IPS-NIHi7 (cell line): ENCODE results near the gene RAB9B.

Source experiments
- DNase-seq: peaks from one replicate; pipeline ENCODE4 v3.0.0; 2012; ENCODE audit warnings: mixed read lengths; ENCODE audit errors: extremely low spot score

Gene RAB9B

DNA sequence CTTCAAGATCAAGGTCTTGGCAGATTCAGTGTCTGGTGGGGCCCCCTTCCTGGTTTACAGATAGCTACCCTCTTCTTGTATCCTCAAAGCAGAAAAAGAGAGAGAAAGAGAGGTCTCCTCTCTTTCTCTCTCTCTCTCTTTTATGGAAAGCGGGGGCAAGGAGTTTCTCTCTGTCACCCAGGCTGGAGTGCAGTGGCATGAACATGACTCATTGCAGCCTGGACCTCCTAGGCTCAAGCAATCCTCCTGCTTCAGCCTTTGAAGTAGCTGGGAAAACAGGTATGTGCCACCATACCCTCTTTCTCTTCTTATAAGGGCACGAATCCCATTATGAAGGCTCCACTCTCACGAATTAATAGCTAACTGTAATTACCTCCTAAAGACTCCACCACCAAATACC, 20.2 kb downstream of the RAB9B start:
- no peak for DNase-seq

DNA sequence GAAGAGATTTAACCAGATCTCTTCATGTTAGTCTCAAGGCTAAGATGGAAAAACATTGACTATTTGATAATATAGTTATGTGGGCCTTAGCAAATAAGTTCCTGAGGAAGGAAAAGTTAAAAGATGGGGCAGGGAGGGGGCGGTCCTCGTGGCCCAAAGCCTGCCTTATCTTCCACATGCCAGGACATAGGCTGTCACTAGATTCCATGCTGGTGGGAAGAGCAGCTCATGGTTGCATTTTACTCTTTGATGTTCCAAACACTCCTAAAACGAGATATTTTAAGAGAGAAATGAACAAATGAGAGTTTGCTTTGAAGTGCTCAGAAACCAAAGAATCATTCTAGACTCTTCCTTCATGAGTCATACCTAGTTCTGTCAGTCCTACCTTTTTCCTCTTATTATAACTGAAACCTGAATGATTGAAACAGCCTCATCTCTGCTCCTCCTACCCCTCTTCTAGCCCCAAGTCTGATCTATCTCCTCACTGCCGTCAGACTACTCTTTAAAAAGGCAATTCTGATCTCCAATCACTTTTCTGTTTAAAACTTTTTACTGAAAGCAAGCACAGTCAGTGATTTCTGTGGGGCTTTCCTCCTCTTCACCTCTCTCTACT, 25.1 kb downstream of the RAB9B start:
- no peak for DNase-seq

DNA sequence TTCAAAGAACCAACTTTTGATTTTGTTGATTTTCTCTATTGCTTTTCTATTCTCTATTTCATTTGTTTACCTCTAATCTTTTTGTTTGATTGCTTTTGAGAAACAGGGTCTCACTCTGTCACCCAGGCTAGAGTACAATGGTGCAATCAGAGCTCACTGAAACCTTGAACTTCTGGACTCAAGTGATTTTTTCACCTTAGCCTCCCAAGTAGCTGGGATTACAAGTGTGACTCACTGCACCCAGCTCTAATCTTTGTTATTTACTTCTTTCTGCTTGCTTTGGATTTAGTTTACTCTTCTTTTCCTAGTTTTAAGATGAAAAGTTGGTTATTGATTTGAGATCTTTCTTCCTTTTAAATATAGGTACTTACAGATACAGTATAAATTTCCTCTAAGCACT, 26.2 kb downstream of the RAB9B start:
- DNase-seq, result no peak

DNA sequence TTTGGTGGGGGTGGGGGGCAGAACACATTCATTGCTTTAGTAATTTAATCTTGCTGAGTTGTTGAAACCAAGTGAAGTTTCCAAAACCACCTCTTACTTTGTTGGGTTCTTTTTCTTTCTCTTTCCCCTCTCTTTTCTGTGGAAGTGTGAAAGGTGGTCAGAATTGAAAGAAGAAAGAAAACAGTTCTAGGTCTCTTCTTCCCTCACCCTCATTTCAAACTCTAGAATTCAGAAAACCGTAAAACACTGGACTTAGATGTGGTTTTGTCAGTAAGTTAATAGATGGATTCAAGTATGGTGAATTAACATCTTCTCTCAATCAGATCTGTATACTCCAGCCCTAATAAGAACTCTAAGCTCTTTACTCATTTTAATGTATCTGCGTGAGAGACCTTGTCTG, 31.7 kb downstream of the RAB9B start:
- DNase-seq, result no peak

DNA sequence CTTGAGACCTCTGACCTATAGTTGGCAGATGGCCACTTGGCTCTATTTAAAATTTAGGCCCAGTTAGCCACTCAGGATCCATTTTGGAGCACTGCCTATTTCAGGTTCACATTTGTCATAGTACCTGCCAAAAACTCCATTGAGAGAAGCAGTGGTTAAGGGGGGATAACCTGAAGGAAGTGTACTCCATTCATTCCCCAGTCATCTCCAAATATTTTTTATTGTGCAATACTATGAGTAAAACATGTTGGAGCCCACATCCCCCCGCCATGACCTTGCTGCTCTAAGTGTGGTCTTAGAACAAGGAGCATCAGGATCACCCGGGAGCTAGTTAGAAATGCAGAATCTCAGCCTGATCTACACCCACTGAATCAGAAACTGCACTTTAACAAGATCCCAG, 34.4 kb downstream of the RAB9B start:
- no peak for DNase-seq

DNA sequence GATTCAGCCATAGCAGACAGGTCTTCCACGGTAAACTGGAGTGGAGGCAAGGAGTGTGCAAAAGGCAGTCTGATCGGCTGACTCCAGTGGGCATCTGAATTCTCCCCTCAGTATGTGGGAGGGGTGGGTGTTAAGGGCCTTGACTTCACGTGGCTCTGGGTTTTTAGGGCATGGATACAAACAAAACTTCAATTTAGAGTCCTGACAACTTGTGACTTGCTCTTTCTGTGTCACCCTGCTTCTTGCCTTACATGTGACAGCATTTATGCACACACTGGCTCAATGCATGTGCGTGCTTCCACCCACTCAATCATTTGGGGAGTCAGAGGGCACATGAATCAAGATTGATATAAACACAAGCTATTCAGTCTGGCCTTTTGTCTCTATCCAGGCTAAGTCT, 37.9 kb downstream of the RAB9B start:
- DNase-seq, result no peak

DNA sequence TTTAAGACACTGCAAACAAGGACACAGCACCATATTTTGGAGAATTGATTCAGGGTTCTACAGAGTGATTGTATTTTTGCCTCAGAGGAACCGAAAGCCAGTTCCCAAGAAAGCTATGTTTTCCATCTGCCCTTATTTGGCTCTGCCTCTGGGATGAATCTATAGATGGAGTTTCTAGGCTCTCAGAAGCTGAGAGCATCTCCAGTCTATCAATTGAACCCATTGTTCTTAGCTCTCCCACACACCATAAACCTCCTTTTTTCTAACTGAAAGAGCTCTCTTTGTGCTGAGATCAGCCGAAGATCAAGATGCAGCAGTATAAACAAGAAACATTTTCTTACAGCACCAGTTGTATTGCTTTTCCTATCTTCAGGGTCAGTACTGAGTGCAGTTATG, 38.5 kb downstream of the RAB9B start:
- DNase-seq, result no peak

DNA sequence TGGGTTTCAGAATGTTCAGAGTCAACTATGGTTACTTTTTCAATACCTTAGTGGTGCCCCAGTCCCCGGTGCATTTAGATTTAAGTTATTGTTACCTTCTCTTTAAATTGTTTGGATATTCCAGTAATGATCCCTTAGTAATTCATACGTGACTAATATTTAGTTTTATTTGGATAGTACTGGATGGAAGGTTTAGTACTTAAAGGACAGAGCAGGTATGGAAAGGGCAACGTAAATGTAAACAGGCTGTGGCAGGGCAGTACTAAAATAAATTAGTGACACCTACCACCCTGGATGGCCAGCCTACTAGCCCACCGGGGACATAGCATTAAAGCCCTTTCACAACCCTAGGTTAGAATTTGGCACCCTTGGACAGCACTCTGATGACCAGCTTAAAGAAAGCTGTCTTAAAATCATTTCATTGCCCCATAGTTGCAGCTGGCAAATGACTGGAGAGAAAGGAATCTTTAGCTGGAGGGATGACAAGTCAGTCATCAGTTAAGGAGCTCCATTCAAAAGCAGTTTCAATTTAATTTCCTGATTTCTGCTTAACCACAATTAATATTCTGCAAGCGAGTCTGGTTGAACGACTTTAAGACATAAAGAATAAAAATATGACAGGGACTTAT, 39.0 kb downstream of the RAB9B start:
- no peak for DNase-seq

DNA sequence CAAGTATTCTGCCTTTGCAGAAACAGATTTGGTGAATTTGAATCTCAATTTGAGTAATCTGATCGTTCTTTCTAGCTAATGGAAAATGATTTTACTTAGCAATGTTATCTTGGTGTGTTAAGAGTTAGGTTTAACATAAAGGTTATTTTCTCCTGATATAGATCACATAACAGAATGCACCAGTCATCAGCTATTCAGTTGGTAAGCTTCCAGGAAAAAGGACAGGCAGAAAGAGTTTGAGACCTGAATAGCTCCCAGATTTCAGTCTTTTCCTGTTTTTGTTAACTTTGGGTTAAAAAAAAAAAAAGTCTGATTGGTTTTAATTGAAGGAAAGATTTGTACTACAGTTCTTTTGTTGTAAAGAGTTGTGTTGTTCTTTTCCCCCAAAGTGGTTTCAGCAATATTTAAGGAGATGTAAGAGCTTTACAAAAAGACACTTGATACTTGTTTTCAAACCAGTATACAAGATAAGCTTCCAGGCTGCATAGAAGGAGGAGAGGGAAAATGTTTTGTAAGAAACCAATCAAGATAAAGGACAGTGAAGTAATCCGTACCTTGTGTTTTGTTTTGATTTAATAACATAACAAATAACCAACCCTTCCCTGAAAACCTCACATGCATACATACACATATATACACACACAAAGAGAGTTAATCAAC, 40.1 kb downstream of the RAB9B start:
- DNase-seq, result no peak

DNA sequence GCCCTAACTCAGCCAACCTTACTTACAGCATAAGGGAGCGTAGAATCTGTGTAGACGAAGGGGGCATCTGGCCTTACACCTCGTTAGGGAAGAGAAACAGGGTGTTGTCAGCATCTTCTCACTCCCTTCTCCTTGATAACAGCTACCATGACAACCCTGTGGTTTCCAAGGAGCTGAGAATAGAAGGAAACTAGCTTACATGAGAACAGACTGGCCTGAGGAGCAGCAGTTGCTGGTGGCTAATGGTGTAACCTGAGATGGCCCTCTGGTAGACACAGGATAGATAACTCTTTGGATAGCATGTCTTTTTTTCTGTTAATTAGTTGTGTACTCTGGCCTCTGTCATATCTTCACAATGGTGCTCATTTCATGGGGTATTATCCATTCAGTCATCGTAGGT, 40.8 kb downstream of the RAB9B start:
- DNase-seq, result no peak

DNA sequence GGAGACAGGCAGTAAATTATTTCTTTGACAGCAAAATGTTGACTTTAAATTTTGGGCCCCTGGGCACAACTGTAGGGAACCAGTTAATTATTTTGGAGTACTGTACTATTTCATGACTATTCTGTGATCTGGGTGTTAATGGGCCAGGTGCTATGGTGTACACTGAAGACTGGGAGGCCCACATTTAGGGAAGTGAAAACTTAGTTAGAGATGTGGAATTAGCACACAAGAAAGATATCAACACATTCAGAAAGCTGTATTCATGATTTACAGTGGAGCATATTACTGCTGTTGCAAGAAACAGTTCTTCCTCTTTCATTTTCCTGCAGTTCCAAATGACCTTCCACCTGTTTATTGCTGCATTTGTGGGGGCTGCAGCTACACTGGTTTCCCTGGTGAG, 43.1 kb downstream of the RAB9B start:
- no peak for DNase-seq

DNA sequence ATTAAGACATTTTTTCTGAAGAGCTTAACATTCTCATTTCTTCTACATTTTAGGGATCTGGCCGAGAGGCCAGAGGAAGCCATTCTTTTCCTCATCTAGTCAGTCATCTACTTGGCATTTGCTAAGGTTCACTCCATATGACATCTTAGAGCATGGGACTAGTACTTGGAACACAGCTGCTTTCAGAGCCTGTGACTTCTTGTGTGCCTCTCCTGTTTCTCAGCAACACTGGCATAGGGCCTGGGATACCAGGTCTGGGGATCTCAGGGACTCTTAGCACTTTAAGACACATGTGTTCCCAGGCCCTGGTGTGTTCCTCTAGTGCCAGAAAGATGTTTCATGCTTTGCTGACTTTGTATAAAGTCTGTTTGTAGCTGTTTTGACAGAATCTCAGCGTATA, 48.1 kb downstream of the RAB9B start:
- no peak for DNase-seq

DNA sequence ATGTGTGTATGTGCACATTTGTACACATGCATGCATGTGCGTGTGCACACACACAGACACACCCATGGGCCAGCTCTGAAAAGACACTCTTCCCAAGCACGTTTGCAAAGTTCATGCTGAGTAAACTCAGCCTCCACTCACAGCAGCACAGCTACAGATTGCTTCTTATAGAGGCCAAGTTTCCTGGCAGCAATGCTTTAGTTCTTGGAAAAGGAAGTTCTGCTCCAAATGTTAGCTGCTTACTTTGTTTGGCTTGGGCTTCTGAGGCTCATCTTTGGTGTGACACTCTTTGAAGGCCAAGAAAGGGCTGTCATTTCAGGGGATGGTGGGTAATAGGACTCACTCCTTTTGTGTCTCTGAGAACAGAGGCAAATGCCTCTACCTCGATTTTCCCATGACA, 48.9 kb downstream of the RAB9B start:
- no peak for DNase-seq

DNA sequence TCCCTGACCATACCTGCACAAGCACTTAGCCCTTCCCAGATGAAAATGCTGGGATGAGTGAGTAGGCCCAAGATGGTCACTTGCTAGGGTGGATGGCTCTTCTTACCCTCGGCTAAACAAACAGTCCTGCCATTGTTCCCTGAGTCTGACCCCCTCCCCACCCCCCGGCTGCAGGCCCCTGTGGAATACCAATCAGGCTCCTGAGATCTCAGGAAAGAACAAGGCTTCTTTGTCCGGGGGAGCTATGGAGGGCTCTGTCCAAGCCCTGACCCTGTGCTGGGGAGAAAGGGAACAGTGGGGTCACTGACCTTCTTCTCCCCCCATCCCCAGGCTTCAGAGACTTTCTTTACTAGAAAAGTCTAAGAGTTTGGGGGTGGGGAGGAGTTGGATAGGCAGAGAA, 49.4 kb downstream of the RAB9B start:
- no peak for DNase-seq

DNA sequence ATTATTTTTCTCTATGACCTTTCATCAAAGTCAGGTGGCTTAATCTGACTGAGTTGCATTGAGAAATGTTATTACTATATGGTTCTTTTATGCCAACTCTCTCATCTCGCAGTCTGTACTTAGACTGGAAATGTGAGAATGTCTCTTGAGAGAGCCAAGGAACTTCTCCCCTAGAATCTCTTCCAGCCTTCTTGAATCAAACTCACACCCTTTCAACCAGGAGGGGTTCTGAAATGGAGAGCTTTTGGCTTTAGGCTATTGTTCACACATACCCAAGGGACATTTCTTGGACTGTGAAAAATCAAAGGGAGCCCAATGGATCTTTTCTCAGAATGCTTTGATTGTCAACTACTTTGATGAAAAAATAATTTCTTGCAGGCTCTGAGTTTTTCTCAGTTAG, 50.4 kb downstream of the RAB9B start:
- DNase-seq, result no peak

DNA sequence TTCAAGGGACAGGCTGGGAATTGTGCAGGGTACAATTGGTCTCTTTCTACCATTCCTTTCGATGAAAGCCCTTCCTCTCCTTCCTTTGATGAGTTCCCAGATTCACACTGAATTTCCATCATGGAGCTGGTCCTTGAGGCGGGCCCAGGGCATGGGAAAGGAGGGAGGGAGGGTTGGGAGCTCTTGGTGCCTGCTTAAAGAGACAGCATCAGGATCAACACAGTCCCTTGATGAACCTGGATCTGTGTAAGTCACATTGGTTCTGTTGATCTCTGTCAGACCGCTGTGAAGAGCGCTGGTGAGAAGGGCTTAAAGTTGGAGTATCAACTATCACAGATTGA, 51.0 kb downstream of the RAB9B start:
- no peak for DNase-seq

DNA sequence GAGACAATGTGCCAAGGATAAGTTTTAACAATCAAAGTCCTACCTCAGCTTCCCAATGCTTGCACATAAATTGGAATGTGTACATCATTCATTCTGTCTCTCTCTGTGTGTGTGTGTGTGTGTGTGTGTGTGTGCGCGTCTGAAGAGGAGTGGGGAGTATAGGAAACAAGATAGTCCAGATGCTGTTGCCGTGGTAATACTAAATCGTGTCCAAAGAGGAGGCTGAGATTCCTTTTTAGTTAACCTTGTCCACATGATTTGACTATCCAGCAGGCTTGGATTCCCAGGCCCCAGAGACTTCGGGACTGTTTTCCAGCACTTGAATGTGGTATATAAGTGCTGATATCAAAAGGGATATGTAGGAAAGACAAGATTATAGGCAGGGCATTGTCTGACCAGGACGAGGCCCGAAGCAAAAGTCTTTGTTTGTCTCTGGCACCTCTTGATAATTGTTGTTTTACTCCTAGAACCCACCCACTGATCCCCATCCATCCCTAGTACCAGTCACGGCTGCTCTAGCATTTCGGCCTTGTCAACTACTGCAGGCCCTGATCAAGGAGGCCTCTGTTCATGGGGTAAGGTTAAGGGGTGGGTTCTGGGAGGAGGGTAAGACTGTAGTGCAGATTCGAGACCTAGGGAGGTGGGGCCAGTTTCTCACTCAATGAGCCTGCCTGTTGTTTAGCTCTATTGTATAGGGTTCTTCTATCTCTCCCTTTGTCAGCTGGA, 51.6 kb downstream of the RAB9B start:
- DNase-seq, result no peak

DNA sequence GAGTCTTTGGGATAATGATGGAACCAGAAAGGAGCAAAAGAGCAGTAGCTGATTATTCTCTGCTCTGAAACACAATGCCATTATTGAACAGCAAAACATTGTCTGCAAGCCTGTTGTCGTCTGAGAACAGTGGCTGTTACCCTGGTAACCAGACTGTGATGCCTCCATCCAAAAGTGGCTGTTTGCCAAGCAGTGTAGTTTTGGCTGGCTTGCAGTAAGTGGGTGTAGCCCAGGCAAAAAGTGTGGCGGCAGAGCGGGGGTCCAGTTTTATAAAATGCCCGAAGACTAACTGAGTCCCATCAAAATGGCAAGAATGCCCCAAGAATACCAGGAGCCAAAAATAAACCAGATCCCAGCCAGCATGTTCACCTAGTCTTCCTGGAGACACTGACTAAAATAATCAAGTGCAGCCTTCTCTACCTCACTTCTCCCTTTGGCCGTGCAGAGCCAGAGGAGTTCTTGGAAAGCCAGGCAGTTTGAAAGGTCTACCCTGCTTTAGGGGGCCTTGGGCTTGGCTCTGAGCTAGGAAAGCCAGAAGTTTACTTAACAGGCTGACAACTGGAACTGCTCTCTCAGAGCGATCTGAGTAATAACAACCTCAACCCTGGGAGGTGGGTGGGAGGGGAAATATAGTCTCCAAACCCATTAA, 52.8 kb downstream of the RAB9B start:
- DNase-seq, result no peak

DNA sequence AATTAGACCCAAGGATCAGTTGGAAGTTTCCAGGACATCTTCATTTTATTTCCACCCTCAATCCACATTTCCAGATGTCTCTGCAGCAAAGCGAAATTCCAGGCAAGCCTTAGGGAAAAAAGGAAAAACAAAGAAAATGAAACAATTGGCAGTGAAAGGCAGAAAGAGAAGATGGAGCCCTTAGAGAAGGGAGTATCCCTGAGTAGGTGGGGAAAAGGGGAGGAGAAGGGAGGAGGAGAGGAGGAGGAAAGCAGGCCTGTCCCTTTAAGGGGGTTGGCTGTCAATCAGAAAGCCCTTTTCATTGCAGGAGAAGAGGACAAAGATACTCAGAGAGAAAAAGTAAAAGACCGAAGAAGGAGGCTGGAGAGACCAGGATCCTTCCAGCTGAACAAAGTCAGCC, 55.5 kb downstream of the RAB9B start, which contains the start of gene PLP1:
Gene PLP1 (plus strand): TSS at position 295 of the 400 bp plus-strand sequence. CDS start 156 bp downstream, outside the sequence.
- DNase-seq, result peak; percentile 51

DNA sequence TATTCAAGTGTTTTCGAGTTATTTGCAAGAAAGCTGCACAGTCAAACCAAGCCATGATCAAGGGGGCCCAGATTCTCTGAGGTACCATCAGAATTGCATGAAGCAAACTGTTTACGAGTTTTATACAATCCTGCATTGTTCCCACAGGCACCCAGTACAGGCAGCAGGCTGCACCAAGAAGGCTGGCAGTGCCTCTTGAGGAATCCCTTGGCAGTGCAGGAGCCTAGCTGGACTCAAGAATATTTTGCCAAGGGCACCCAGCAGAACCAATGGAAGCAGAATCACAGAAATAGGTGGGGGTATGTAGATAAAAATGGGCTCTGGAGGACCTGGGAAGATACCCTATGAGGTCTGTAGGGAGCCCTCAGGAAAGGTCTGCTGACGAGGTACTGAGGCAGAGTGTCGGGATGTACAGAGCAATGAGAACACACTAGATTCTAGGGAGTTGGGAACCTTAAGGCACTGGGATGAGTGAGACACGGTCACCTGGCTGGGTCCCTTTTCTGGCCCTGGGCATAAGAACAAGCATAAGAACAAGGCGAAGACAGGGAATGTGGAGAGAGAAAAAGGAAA, 57.9 kb downstream of the RAB9B start:
- no peak for DNase-seq

DNA sequence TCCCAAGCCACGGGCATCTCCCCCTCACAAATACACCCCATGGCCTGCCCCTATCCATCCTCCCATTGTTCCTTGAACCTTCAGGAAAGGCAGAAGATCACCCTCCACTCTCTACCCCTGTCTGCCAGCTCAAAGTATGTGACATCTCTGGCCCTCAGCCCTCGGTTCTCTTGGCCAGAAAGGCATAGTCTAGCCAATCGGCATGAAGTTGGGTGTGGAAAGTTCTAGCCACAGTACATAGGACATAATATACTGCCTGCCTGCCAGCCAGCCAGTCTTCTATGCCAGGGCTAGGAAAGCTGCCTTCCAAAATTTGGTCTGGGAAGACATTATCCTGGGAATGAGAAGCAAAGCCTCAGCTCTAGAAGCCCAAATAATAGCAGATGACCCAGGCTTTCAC, 58.6 kb downstream of the RAB9B start:
- no peak for DNase-seq
